Activated B cell treated with CpG ODN at 0.5 μM for 24 hours (primary cell): Measurements from ENCODE around the gene BLOC1S4. TPM values are rescaled to one million over a fixed set of nuclear protein-coding genes. Genes with fewer than 3 reads are reported as not detected.
"Not testable (repeated sequence)": the region's sequence is repeated elsewhere in the genome, so short reads cannot be mapped to it uniquely, and the experiment has no call there.

ENCODE experiments used
- ATAC-seq: fragments of 200-7000 bp; cut with Tn5 transposase; one replicate; pipeline ENCODE4 v1.10.0; 2021; ENCODE audit warnings: low read depth, mild to moderate bottlenecking, moderate library complexity
- CTCF ChIA-PET: fragments of 350-600 bp; sonication (Branson Sonifier 250); formaldehyde crosslinking; loops from one replicate; lab custom pipeline; 2021; ENCODE audit warnings: antibody characterized with exemption; lab: Charles Lee
- POLR2A ChIA-PET: fragments of 350-600 bp; sonication (Branson Sonifier 250); formaldehyde crosslinking; loops from one replicate; lab custom pipeline; 2021; ENCODE audit warnings: antibody characterized with exemption; lab: Charles Lee
- DNase-seq: peaks from one replicate; pipeline ENCODE4 v3.0.0; 2022
- H3K27ac Mint-ChIP-seq: one replicate; pipeline ENCODE4 v1.8.0; 2020; ENCODE audit warnings: mixed read lengths
- H3K27me3 Mint-ChIP-seq: one replicate; pipeline ENCODE4 v1.8.0; 2021; ENCODE audit warnings: mixed read lengths
- H3K36me3 Mint-ChIP-seq: one replicate; pipeline ENCODE4 v1.8.0; 2021; ENCODE audit warnings: low read depth, mixed read lengths
- H3K4me1 Mint-ChIP-seq: one replicate; pipeline ENCODE4 v1.8.0; 2021; ENCODE audit warnings: mixed read lengths
- H3K4me3 Mint-ChIP-seq: one replicate; pipeline ENCODE4 v1.8.0; 2020; ENCODE audit warnings: mild to moderate bottlenecking, mixed read lengths
- H3K9me3 Mint-ChIP-seq: one replicate; pipeline ENCODE4 v1.8.0; 2020; ENCODE audit warnings: mixed read lengths
- CTCF ChIP-seq: fragments of 200-600 bp; IDR thresholded peaks from one replicate; pipeline ENCODE4 v1.8.0; 2022; ENCODE audit warnings: antibody characterized with exemption, mild to moderate bottlenecking
- intact Hi-C: fragments of 100-400 bp; cut with micrococcal nuclease; formaldehyde crosslinking; loops from one replicate; pipeline ENCODE4 v1.15.1; 2024
- total RNA-seq: library from RNA; stranded (reverse); gene quantifications from 2 replicates; pipeline ENCODE4 v1.2.3, GENCODE V29; 2022

The BLOC1S4 gene
- 19.8 and 20.3 TPM in 2 replicates for total RNA-seq

- Mint-ChIP-seq H3K27ac (peak within 1 kb of the TSS; percentile 96), H3K36me3 (peaks cover 13% of the 10 kb centered on the region), H3K9me3 (peaks cover 2% of the 10 kb centered on the region), H3K4me3 (peak within 1 kb of the TSS; percentile 91), H3K27me3 (peaks cover 3% of the 10 kb centered on the region), H3K4me1 (peaks cover 39% of the 10 kb centered on the region)
- DNase-seq (peak; percentile 87), ATAC-seq (peak; percentile 85)
- no peak for TF ChIP-seq CTCF
- ChIA-PET POLR2A (interaction anchor here (0.6 to 3.8 kb wide), 11 partner anchors 8 to 352 kb away, joined by 3 to 52 read pairs (median 6); partner anchors contain the start of genes GRPEL1, MAN2B2, MRFAP1 and TADA2B), CTCF (interaction anchor here (0.7 to 7.2 kb wide), 3 partner anchors 158 to 354 kb away, joined by 3 to 117 read pairs (median 77); partner anchors contain the start of gene GRPEL1)
- intact Hi-C loops = loop anchor here (1.0 to 5.0 kb wide), 10 partner anchors 9 to 449 kb away; partner anchors contain the start of genes GRPEL1, KIAA0232, MAN2B2 and MRFAP1
These were observed at the start of gene BLOC1S4 for GRCh38 chr4:6716018-6716911. Gene BLOC1S4 (plus strand): TSS chr4:6716174. CDS start chr4:6716210, 36 bp downstream.

- peaks cover 7% of the 10 kb centered on the region for H3K4me1 Mint-ChIP-seq
- peaks cover 1% of the 10 kb centered on the region for H3K27me3 Mint-ChIP-seq
- H3K27ac Mint-ChIP-seq = no peak overlapping the region
- H3K4me3 Mint-ChIP-seq = no peak overlapping the region
- CTCF ChIA-PET = no interaction called here
- H3K9me3 Mint-ChIP-seq = no peaks in the 10 kb centered on the region
- TF ChIP-seq CTCF = no peak
- peaks cover 4% of the 10 kb centered on the region for H3K36me3 Mint-ChIP-seq
- no peak for DNase-seq
- POLR2A ChIA-PET = no interaction called here
- intact Hi-C loops = no loop called here
- no peak for ATAC-seq
These were observed 47.6 kb upstream of the BLOC1S4 start for GRCh38 chr4:6668391-6668790.

GRCh38 chr4:6671648-6672047 is 44.3 kb upstream of the BLOC1S4 start:
- no peak overlapping the region for H3K4me3 Mint-ChIP-seq
- no peaks in the 10 kb centered on the region for H3K27me3 Mint-ChIP-seq
- intact Hi-C loops = no loop called here
- H3K36me3 Mint-ChIP-seq = peaks cover 28% of the 10 kb centered on the region
- H3K4me1 Mint-ChIP-seq = peaks cover 37% of the 10 kb centered on the region
- no peak for TF ChIP-seq CTCF
- DNase-seq (no peak), ATAC-seq (no peak)
- ChIA-PET CTCF (no interaction called here), POLR2A (interaction anchor here (0.6 to 5.2 kb wide), 2 partner anchors 31 to 1482 kb away, joined by 3 to 118 read pairs; partner anchors contain the start of gene MRFAP1)
- no peaks in the 10 kb centered on the region for H3K9me3 Mint-ChIP-seq
- H3K27ac Mint-ChIP-seq = no peak overlapping the region

- CTCF ChIA-PET = no interaction called here
These were observed 43.8 kb upstream of the BLOC1S4 start for GRCh38 chr4:6672131-6672530.

GRCh38 chr4:6672541-6673190 is 43.3 kb upstream of the BLOC1S4 start:
- intact Hi-C loops = not testable (repeated sequence)
- H3K4me3 Mint-ChIP-seq = peak overlapping the region; percentile 91

More at GRCh38 chr4:6672131-6672530, 43.8 kb upstream of the BLOC1S4 start:
- intact Hi-C loops = no loop called here
- Mint-ChIP-seq H3K4me1 (peaks cover 41% of the 10 kb centered on the region), H3K27me3 (no peaks in the 10 kb centered on the region), H3K4me3 (no peak overlapping the region), H3K36me3 (peaks cover 33% of the 10 kb centered on the region), H3K27ac (no peak overlapping the region), H3K9me3 (no peaks in the 10 kb centered on the region)
- DNase-seq (no peak), ATAC-seq (no peak)
- POLR2A ChIA-PET = interaction anchor here (5.2 kb wide), 1 partner anchor 31 kb away, joined by 118 read pairs; the partner anchor contains the start of gene MRFAP1
- no peak for TF ChIP-seq CTCF

GRCh38 chr4:6673191-6673659 is 42.7 kb upstream of the BLOC1S4 start:
- peak overlapping the region; percentile 91 for H3K4me3 Mint-ChIP-seq
- peaks cover 41% of the 10 kb centered on the region for H3K36me3 Mint-ChIP-seq
- CTCF ChIA-PET, H3K9me3 Mint-ChIP-seq, DNase-seq, H3K27me3 Mint-ChIP-seq, intact Hi-C loops, ATAC-seq: not testable (repeated sequence)
- peak overlapping the region; percentile 96 for H3K27ac Mint-ChIP-seq
- peaks cover 49% of the 10 kb centered on the region for H3K4me1 Mint-ChIP-seq
- POLR2A ChIA-PET = interaction anchor here (0.6 to 5.2 kb wide), 18 partner anchors 8 to 404 kb away, joined by 3 to 118 read pairs (median 6); partner anchors contain the start of genes BLOC1S4, GRPEL1, MAN2B2 and MRFAP1

More at GRCh38 chr4:6672541-6673190, 43.3 kb upstream of the BLOC1S4 start:
- H3K9me3 Mint-ChIP-seq, CTCF ChIA-PET, H3K27me3 Mint-ChIP-seq, ATAC-seq, DNase-seq: not testable (repeated sequence)
- POLR2A ChIA-PET = interaction anchor here (1.0 to 5.2 kb wide), 10 partner anchors 14 to 395 kb away, joined by 3 to 118 read pairs (median 10); partner anchors contain the start of genes BLOC1S4, GRPEL1, MAN2B2 and MRFAP1
- Mint-ChIP-seq H3K36me3 (peaks cover 38% of the 10 kb centered on the region), H3K4me1 (peaks cover 47% of the 10 kb centered on the region), H3K27ac (peak overlapping the region; percentile 96)
